Measurements from ENCODE around the gene UPK3A. TPM values are rescaled to one million over a fixed set of nuclear protein-coding genes. Genes with fewer than 3 reads are reported as not detected.

Gene UPK3A
- polyA plus RNA-seq, 1 of the 3 experiments (the other 2 are of a cell fraction), result not detected

DNA sequence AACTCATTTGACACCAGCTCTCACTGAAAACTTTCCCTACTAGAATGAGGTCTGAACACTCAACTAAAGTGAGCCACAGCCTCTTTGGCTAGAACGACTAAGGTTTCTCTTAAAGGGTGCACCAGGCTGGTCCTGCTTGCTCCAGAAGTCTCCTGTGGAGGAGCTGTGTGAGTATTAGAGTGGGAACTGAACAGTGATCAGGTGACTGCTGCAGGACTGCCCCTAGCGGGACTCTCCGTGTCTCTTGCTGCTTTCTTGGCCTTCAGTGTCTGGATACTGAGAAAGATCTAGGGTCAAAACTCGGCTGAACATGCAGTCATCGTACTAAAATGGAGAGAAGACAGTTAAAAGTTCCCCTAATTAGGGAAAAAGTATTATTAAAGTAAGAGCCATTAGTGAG, 59.6 kb downstream of the UPK3A start:
- no peaks in the 10 kb centered on the region for H3K9me3 ChIP-seq
- no peak overlapping the region for H3K4me3 ChIP-seq (ENCODE audit: low read depth in 2 of 2, low read length in 1 of 2)
- H3K4me2 ChIP-seq, result no peak overlapping the region
- H3K9me2 ChIP-seq, result no peaks in the 10 kb centered on the region
- no peak overlapping the region for H3K27ac ChIP-seq (ENCODE audit: low read depth in 2 of 2, low read length in 1 of 2)
- TF ChIP-seq GATA2 (CRISPR knock-in tag; IDR thresholded peaks at IDR 0.05) (no peak), RXRA (IDR thresholded peaks at IDR 0.05; ENCODE audit: borderline replicate concordance, low read depth) (no peak), RFX5 (IDR thresholded peaks at IDR 0.05; ENCODE audit: low read length) (no peak), FOXJ3 (CRISPR knock-in tag; IDR thresholded peaks at IDR 0.05) (no peak), JUND (IDR thresholded peaks at IDR 0.05) (no peak), RCOR1 (IDR thresholded peaks at IDR 0.05; ENCODE audit: low read length) (no peak), ELF1 (IDR thresholded peaks at IDR 0.05) (no peak)
- TF ChIP-seq, protein P1, sequence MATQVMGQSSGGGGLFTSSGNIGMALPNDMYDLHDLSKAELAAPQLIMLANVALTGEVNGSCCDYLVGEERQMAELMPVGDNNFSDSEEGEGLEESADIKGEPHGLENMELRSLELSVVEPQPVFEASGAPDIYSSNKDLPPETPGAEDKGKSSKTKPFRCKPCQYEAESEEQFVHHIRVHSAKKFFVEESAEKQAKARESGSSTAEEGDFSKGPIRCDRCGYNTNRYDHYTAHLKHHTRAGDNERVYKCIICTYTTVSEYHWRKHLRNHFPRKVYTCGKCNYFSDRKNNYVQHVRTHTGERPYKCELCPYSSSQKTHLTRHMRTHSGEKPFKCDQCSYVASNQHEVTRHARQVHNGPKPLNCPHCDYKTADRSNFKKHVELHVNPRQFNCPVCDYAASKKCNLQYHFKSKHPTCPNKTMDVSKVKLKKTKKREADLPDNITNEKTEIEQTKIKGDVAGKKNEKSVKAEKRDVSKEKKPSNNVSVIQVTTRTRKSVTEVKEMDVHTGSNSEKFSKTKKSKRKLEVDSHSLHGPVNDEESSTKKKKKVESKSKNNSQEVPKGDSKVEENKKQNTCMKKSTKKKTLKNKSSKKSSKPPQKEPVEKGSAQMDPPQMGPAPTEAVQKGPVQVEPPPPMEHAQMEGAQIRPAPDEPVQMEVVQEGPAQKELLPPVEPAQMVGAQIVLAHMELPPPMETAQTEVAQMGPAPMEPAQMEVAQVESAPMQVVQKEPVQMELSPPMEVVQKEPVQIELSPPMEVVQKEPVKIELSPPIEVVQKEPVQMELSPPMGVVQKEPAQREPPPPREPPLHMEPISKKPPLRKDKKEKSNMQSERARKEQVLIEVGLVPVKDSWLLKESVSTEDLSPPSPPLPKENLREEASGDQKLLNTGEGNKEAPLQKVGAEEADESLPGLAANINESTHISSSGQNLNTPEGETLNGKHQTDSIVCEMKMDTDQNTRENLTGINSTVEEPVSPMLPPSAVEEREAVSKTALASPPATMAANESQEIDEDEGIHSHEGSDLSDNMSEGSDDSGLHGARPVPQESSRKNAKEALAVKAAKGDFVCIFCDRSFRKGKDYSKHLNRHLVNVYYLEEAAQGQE (IDR thresholded peaks at IDR 0.05; ENCODE audit: low read depth, low read length), result no peak
- TF ChIP-seq, protein P2, sequence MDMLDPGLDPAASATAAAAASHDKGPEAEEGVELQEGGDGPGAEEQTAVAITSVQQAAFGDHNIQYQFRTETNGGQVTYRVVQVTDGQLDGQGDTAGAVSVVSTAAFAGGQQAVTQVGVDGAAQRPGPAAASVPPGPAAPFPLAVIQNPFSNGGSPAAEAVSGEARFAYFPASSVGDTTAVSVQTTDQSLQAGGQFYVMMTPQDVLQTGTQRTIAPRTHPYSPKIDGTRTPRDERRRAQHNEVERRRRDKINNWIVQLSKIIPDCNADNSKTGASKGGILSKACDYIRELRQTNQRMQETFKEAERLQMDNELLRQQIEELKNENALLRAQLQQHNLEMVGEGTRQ (IDR thresholded peaks at IDR 0.05; ENCODE audit: borderline replicate concordance, low read depth, low read length), result no peak
- TF ChIP-seq, protein P3, sequence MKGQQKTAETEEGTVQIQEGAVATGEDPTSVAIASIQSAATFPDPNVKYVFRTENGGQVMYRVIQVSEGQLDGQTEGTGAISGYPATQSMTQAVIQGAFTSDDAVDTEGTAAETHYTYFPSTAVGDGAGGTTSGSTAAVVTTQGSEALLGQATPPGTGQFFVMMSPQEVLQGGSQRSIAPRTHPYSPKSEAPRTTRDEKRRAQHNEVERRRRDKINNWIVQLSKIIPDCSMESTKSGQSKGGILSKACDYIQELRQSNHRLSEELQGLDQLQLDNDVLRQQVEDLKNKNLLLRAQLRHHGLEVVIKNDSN (IDR thresholded peaks at IDR 0.05; ENCODE audit: borderline replicate concordance, low read depth), result no peak
- TF ChIP-seq, protein P4, sequence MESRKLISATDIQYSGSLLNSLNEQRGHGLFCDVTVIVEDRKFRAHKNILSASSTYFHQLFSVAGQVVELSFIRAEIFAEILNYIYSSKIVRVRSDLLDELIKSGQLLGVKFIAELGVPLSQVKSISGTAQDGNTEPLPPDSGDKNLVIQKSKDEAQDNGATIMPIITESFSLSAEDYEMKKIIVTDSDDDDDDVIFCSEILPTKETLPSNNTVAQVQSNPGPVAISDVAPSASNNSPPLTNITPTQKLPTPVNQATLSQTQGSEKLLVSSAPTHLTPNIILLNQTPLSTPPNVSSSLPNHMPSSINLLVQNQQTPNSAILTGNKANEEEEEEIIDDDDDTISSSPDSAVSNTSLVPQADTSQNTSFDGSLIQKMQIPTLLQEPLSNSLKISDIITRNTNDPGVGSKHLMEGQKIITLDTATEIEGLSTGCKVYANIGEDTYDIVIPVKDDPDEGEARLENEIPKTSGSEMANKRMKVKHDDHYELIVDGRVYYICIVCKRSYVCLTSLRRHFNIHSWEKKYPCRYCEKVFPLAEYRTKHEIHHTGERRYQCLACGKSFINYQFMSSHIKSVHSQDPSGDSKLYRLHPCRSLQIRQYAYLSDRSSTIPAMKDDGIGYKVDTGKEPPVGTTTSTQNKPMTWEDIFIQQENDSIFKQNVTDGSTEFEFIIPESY (IDR thresholded peaks at IDR 0.05; ENCODE audit: borderline replicate concordance, low read depth), result no peak
- H3F3A ChIP-seq (replicated peaks; ENCODE audit: insufficient read depth), result no peaks in the 10 kb centered on the region
- H3K9ac ChIP-seq, result no peak overlapping the region
- no peaks in the 10 kb centered on the region for H3K4me1 ChIP-seq (ENCODE audit: control insufficient read depth in 1 of 2, insufficient read depth in 2 of 2, low read depth in 1 of 2, low read length in 1 of 2)
- H3K79me2 ChIP-seq (ENCODE audit: insufficient read depth), result no peaks in the 10 kb centered on the region
- H2AFZ ChIP-seq (ENCODE audit: low read depth), result no peak overlapping the region
- ChIA-PET CTCF (no interaction called here), POLR2A (no interaction called here)
- no peaks in the 10 kb centered on the region for H3K27me3 ChIP-seq (ENCODE audit: insufficient read depth)
- peaks cover 15 to 23% of the 10 kb centered on the region in 2 experiments for H3K36me3 ChIP-seq (replicated peaks in 1 of 2; ENCODE audit: control insufficient read depth in 1 of 2, insufficient read depth in 2 of 2, low read length in 1 of 2)
- 86% methylated on average over 5 of the region's 5 CpGs for WGBS (ENCODE audit: low lambda C conversion rate)
- no peaks in the 10 kb centered on the region for H4K20me1 ChIP-seq (ENCODE audit: insufficient read depth)
- no peak for DNase-seq

Other genes with a start within 250 kb of the UPK3A start
- 4.7 and 7.3 TPM in 2 replicates for gene NUP50, start 121.0 kb upstream of the UPK3A start, polyA plus RNA-seq (2012; rRNA removed)
- 55.9 and 80.8 TPM in 2 replicates for gene KIAA0930, start 44.1 kb upstream of the UPK3A start, polyA plus RNA-seq (2012; rRNA removed)
- gene FAM118A, start 25.0 kb downstream of the UPK3A start, polyA plus RNA-seq (2012; rRNA removed), result 11.3 and 14.1 TPM in 2 replicates
- gene SMC1B, start 128.7 kb downstream of the UPK3A start, polyA plus RNA-seq (2012; rRNA removed), result not detected in 2 replicates
- not detected in 2 replicates for gene RIBC2, start 128.7 kb downstream of the UPK3A start, polyA plus RNA-seq (2012; rRNA removed)
- gene FBLN1, start 217.9 kb downstream of the UPK3A start, polyA plus RNA-seq (2012; rRNA removed), result 94.8 and 147 TPM in 2 replicates

Measured in SK-N-SH (cell line).